Keratinocyte (primary cell): Measurements from ENCODE around the gene MAGI1. TPM values are rescaled to one million over a fixed set of nuclear protein-coding genes. Genes with fewer than 3 reads are reported as not detected.

Experiments used
- DNase-seq: peaks from one replicate; pipeline ENCODE4 v3.0.0-alpha.2; 2011; ENCODE audit warnings: low read depth, missing footprints, low spot score
- FAIRE-seq: peaks from 2 replicates; lab custom pipeline; 2011; peaks lifted over from hg19 to GRCh38; lab: Jason Lieb, UNC
- H2AFZ ChIP-seq: 2 replicates; pipeline ENCODE4 v1.6.0; 2012; ENCODE audit warnings: low read length, control low read depth, inconsistent platforms; ENCODE audit not compliant: control insufficient read depth
- H3K27ac ChIP-seq: 2 replicates; pipeline ENCODE4 v1.5.1; 2011; ENCODE audit warnings: low read length; ENCODE audit not compliant: control insufficient read depth, insufficient read depth
- H3K27me3 ChIP-seq: 3 replicates; pipeline ENCODE4 v1.6.0; 2011; ENCODE audit warnings: low read length; ENCODE audit not compliant: control insufficient read depth, insufficient read depth; ENCODE audit errors: extremely low read depth
- H3K36me3 ChIP-seq, 2 experiments: 2 replicates in 1 of 2; 3 replicates in 1 of 2; pipeline ENCODE4 v1.5.1; 2011; ENCODE audit warnings: low read length in 2 of 2, mild to moderate bottlenecking in 1 of 2; ENCODE audit not compliant: control insufficient read depth in 2 of 2, insufficient read depth in 2 of 2; ENCODE audit errors: extremely low read depth in 1 of 2
- H3K4me1 ChIP-seq: 3 replicates; pipeline ENCODE4 v1.5.1; 2011; ENCODE audit warnings: low read length; ENCODE audit not compliant: control insufficient read depth, insufficient read depth; ENCODE audit errors: extremely low read depth
- H3K4me2 ChIP-seq: 3 replicates; pipeline ENCODE4 v1.6.0; 2011; ENCODE audit warnings: low read depth, low read length; ENCODE audit not compliant: control insufficient read depth, insufficient read depth; ENCODE audit errors: extremely low read depth
- H3K4me3 ChIP-seq, 3 experiments: fragments of 200-600 bp in 1 of 3; sonication (generic) in 1 of 3; 2 replicates in 2 of 3; 3 replicates in 1 of 3; pipeline ENCODE4 v1.5.1; 2011 to 2016; ENCODE audit warnings: low read length in 3 of 3, mild to moderate bottlenecking in 3 of 3, control low read depth in 2 of 3, inconsistent platforms in 1 of 3, low read depth in 1 of 3, mixed read lengths in 1 of 3, mixed run types in 1 of 3, moderate library complexity in 1 of 3; ENCODE audit not compliant: control insufficient read depth in 2 of 3, insufficient read depth in 2 of 3; ENCODE audit errors: extremely low read depth in 1 of 3
- H3K79me2 ChIP-seq: 2 replicates; pipeline ENCODE4 v1.6.0; 2012; ENCODE audit warnings: low read length; ENCODE audit not compliant: control insufficient read depth, insufficient read depth
- H3K9ac ChIP-seq: 3 replicates; pipeline ENCODE4 v1.6.0; 2011; ENCODE audit warnings: low read length; ENCODE audit not compliant: control insufficient read depth, insufficient read depth; ENCODE audit errors: extremely low read depth
- H3K9me1 ChIP-seq: 3 replicates; pipeline ENCODE4 v1.6.0; 2011; ENCODE audit warnings: low read length; ENCODE audit not compliant: control insufficient read depth, insufficient read depth; ENCODE audit errors: extremely low read depth
- H3K9me3 ChIP-seq: 2 replicates; pipeline ENCODE4 v1.5.1; 2012; ENCODE audit warnings: low read depth, low read length; ENCODE audit not compliant: control insufficient read depth
- H4K20me1 ChIP-seq: 3 replicates; pipeline ENCODE4 v1.6.0; 2011; ENCODE audit warnings: low read length; ENCODE audit not compliant: control insufficient read depth, insufficient read depth; ENCODE audit errors: extremely low read depth
- CTCF ChIP-seq, 3 experiments: IDR thresholded peaks in 1 of 3; conservative IDR thresholded peaks in 1 of 3; optimal IDR thresholded peaks in 1 of 3; 2 replicates in 2 of 3; 3 replicates in 1 of 3; pipeline versions ENCODE3 to v1.5.1; 2011; ENCODE audit warnings: low read length in 3 of 3, mild to moderate bottlenecking in 3 of 3, moderate library complexity in 2 of 3, control low read depth in 1 of 3, inconsistent platforms in 1 of 3; ENCODE audit not compliant: insufficient read depth in 2 of 3; ENCODE audit errors: extremely low read depth in 1 of 3
- EZH2 ChIP-seq: IDR thresholded peaks from one replicate; pipeline ENCODE4 v1.6.1; 2012; ENCODE audit warnings: inconsistent platforms, mild to moderate bottlenecking, low read length, moderate library complexity
- dilution Hi-C: fragments of 300-500 bp; cut with MboI; formaldehyde crosslinking; loops from one replicate; pipeline ENCODE4 v1.7.0; 2020; ENCODE audit warnings: low sequenced_read_pairs; ENCODE audit not compliant: extremely low pct_ligation_motif_present
- polyA plus RNA-seq, 5 experiments: library from polyadenylated mRNA; depleted of rRNA in 3 of 5; stranded (reverse) in 3 of 5; stranded (forward) in 1 of 5; unstranded in 1 of 5; fragments of >200 nt; gene quantifications; 1 replicate in 1 of 5; 2 replicates in 3 of 5; 3 replicates in 1 of 5; pipeline versions ENCODE4 v1.2.1 to v1.2.3, GENCODE V29; 2011 to 2012; ENCODE audit warnings: missing spikeins in 2 of 5, low read depth in 1 of 5, low replicate concordance in 1 of 5

The MAGI1 gene
- polyA plus RNA-seq, 1 donor (not counting 4 experiments of a cell fraction or from before 2014, with no cell fraction given), result 10.9 TPM

DNA sequence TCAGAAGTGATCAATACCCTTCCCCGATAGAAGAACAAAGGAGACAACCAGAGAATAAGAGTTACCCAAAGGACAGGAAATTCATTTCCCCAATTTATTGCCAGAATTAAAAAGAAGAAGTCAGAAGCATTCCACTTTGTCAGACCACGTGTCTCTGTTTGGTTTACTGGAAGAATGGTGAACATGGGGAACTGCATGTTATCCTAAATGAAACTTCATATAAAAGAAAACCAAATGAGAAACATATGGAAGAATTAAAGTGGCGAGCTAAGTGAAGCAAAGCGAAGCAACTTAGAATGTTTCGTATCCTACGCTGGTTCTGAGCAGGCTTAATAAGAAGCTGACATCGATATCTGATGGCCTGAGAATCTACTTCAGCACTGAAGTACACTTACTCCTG lies 190.7 kb downstream of the MAGI1 start:
- FAIRE-seq, result no peak
- H3K9me1 ChIP-seq, result no peaks in the 10 kb centered on the region
- H3K4me1 ChIP-seq, result peaks cover 16% of the 10 kb centered on the region
- no peaks in the 10 kb centered on the region for H4K20me1 ChIP-seq
- H3K36me3 ChIP-seq, result no peaks in the 10 kb centered on the region
- no peak overlapping the region for H3K27ac ChIP-seq
- H3K9me3 ChIP-seq, result no peaks in the 10 kb centered on the region
- H3K4me3 ChIP-seq, result no peak overlapping the region
- no peak for TF ChIP-seq EZH2
- no peak for TF ChIP-seq CTCF (optimal IDR thresholded peaks at IDR 0.05 in 1 of 3, IDR thresholded peaks at IDR 0.05 in 1 of 3, conservative IDR thresholded peaks at IDR 0.05 in 1 of 3; ENCODE audit: extremely low read depth in 1 of 3, insufficient read depth in 2 of 3, low read length in 3 of 3)
- H3K4me2 ChIP-seq, result no peak overlapping the region
- DNase-seq, result no peak
- dilution Hi-C loops, result no loop called here
- no peaks in the 10 kb centered on the region for H3K79me2 ChIP-seq
- H3K27me3 ChIP-seq, result no peaks in the 10 kb centered on the region
- H3K9ac ChIP-seq, result no peak overlapping the region
- H2AFZ ChIP-seq, result no peak overlapping the region

GRCh38 chr3:65846936-65847335 lies 191.8 kb downstream of the MAGI1 start:
- Histone ChIP-seq H4K20me1 (no peaks in the 10 kb centered on the region), H3K4me1 (peaks cover 8% of the 10 kb centered on the region), H3K27me3 (no peaks in the 10 kb centered on the region), H3K9me3 (no peaks in the 10 kb centered on the region), H3K9ac (no peak overlapping the region), H3K36me3 (no peaks in the 10 kb centered on the region), H3K9me1 (no peaks in the 10 kb centered on the region), H3K4me2 (no peak overlapping the region), H3K4me3 (no peak overlapping the region), H2AFZ (no peak overlapping the region), H3K79me2 (no peaks in the 10 kb centered on the region), H3K27ac (no peak overlapping the region)
- dilution Hi-C loops, result no loop called here
- no peak for FAIRE-seq
- DNase-seq, result no peak
- TF ChIP-seq CTCF (optimal IDR thresholded peaks at IDR 0.05 in 1 of 3, IDR thresholded peaks at IDR 0.05 in 1 of 3, conservative IDR thresholded peaks at IDR 0.05 in 1 of 3; ENCODE audit: extremely low read depth in 1 of 3, insufficient read depth in 2 of 3, low read length in 3 of 3), result no peak
- TF ChIP-seq EZH2, result no peak
